Measurements from ENCODE around the gene ANXA10. TPM values are rescaled to one million over a fixed set of nuclear protein-coding genes. Genes with fewer than 3 reads are reported as not detected.

The ANXA10 gene
- total and polyA plus RNA-seq, 2 of the 4 experiments (the other 2 are of a cell fraction): 0.44 to 0.72 TPM

DNA sequence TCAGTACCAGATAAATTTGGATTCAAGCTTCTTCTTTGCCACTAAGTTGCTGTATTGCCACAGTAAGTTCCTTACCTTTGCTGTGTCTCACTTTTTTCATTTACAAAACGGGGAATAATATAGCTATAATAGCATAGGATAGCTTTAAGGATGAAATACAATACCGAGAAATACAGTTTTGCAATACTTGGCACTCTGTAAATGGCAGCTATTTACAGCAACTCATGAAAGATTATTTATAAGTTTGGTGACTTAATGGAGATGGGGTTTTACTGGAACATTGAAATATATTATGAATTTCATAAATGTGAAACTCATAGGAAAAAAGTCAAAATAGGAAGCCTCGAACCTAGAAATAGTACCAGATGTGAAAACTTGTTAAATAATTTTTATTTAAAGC lies 27.6 kb downstream of the ANXA10 start:
- Histone ChIP-seq H3K56ac (ENCODE audit: extremely low read depth, insufficient read depth, low read length) (no peak overlapping the region), H3K9me3 (ENCODE audit: control insufficient read depth, insufficient read depth, low read length) (no peaks in the 10 kb centered on the region), H3K18ac (ENCODE audit: low read depth, low read length) (no peak overlapping the region), H3K14ac (replicated peaks; ENCODE audit: low read depth, low read length) (no peak overlapping the region), H4K8ac (ENCODE audit: low read depth in 2 of 2, low read length in 2 of 2) (no peak overlapping the region), H3K27me3 (ENCODE audit: control insufficient read depth, insufficient read depth, low read length) (no peaks in the 10 kb centered on the region), H4K5ac (ENCODE audit: low read depth, low read length) (no peak overlapping the region), H2AK9ac (replicated peaks; ENCODE audit: low read depth, low read length, poor library complexity) (no peak overlapping the region), H2AK5ac (ENCODE audit: low read depth, low read length) (no peak overlapping the region), H3K27ac (ENCODE audit: insufficient read depth, low read length) (no peak overlapping the region), H3K9ac (ENCODE audit: low read depth, low read length) (no peak overlapping the region), H2BK20ac (ENCODE audit: low read depth, low read length) (no peak overlapping the region), H3K79me1 (ENCODE audit: low read depth in 1 of 2, low read length in 2 of 2) (no peaks in the 10 kb centered on the region), H2BK5ac (ENCODE audit: low read depth, low read length, poor library complexity, severe bottlenecking) (no peak overlapping the region), H2BK15ac (ENCODE audit: low read depth, low read length) (no peak overlapping the region), H3K4me1 (ENCODE audit: control insufficient read depth, insufficient read depth, low read length) (peaks cover 2% of the 10 kb centered on the region; the same call in 1 of the 2 replicates), H3K4ac (ENCODE audit: low read depth, low read length) (no peak overlapping the region), H4K91ac (ENCODE audit: insufficient read depth, low read depth, low read length) (no peak overlapping the region), H2AFZ (replicated peaks; ENCODE audit: low read length, poor library complexity) (no peak overlapping the region), H3K36me3 (ENCODE audit: control insufficient read depth, insufficient read depth, low read length) (no peaks in the 10 kb centered on the region), H2BK120ac (ENCODE audit: low read depth, low read length) (no peak overlapping the region), H3K4me3 (ENCODE audit: insufficient read depth, low read depth, low read length) (no peak overlapping the region), H3K23ac (ENCODE audit: low read depth, low read length) (no peak overlapping the region), H4K20me1 (ENCODE audit: insufficient read depth, low read length) (no peaks in the 10 kb centered on the region), H3K9me1 (ENCODE audit: insufficient read depth, low read length) (no peaks in the 10 kb centered on the region; the same call in 1 of the 2 replicates), H3K4me2 (ENCODE audit: low read depth, low read length) (no peak overlapping the region)
- DNase-seq (no peak), ATAC-seq (ENCODE audit: low read depth) (no peak)
- no peak for TF ChIP-seq CEBPB (IDR thresholded peaks at IDR 0.05; ENCODE audit: low read depth, low read length)
- TF ChIP-seq MAZ (IDR thresholded peaks at IDR 0.05; ENCODE audit: borderline replicate concordance, low read depth, low read length): no peak
- TF ChIP-seq RCOR1 (IDR thresholded peaks at IDR 0.05; ENCODE audit: insufficient replicate concordance, low read length): no peak
- TF ChIP-seq MAFK (IDR thresholded peaks at IDR 0.05; ENCODE audit: low read depth, low read length): no peak
- TF ChIP-seq MXI1 (IDR thresholded peaks at IDR 0.05; ENCODE audit: borderline replicate concordance, low read depth, low read length): no peak
- TF ChIP-seq RFX5 (IDR thresholded peaks at IDR 0.05; ENCODE audit: low read depth, low read length): no peak
- no peak for TF ChIP-seq POLR2A (IDR thresholded peaks at IDR 0.05; ENCODE audit: low read depth, low read length)
- TF ChIP-seq SMC3 (IDR thresholded peaks at IDR 0.05; ENCODE audit: low read depth, low read length): no peak
- TF ChIP-seq RAD21 (IDR thresholded peaks at IDR 0.05; ENCODE audit: low read length): no peak
- no peak for TF ChIP-seq FOS (IDR thresholded peaks at IDR 0.05; ENCODE audit: low read depth, low read length)
- TF ChIP-seq, protein P1, sequence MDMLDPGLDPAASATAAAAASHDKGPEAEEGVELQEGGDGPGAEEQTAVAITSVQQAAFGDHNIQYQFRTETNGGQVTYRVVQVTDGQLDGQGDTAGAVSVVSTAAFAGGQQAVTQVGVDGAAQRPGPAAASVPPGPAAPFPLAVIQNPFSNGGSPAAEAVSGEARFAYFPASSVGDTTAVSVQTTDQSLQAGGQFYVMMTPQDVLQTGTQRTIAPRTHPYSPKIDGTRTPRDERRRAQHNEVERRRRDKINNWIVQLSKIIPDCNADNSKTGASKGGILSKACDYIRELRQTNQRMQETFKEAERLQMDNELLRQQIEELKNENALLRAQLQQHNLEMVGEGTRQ (IDR thresholded peaks at IDR 0.05; ENCODE audit: low read depth, low read length): no peak
- TF ChIP-seq CHD1 (IDR thresholded peaks at IDR 0.05; ENCODE audit: low read depth, low read length): no peak
- TF ChIP-seq, protein P2, sequence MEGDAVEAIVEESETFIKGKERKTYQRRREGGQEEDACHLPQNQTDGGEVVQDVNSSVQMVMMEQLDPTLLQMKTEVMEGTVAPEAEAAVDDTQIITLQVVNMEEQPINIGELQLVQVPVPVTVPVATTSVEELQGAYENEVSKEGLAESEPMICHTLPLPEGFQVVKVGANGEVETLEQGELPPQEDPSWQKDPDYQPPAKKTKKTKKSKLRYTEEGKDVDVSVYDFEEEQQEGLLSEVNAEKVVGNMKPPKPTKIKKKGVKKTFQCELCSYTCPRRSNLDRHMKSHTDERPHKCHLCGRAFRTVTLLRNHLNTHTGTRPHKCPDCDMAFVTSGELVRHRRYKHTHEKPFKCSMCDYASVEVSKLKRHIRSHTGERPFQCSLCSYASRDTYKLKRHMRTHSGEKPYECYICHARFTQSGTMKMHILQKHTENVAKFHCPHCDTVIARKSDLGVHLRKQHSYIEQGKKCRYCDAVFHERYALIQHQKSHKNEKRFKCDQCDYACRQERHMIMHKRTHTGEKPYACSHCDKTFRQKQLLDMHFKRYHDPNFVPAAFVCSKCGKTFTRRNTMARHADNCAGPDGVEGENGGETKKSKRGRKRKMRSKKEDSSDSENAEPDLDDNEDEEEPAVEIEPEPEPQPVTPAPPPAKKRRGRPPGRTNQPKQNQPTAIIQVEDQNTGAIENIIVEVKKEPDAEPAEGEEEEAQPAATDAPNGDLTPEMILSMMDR (conservative IDR thresholded peaks at IDR 0.05; ENCODE audit: low read depth, low read length): no peak
- TF ChIP-seq NFE2L2 (IDR thresholded peaks at IDR 0.05; ENCODE audit: low read depth, low read length): no peak
- no peak for TF ChIP-seq BHLHE40 (IDR thresholded peaks at IDR 0.05; ENCODE audit: low read depth, low read length)
- TF ChIP-seq, protein P3, sequence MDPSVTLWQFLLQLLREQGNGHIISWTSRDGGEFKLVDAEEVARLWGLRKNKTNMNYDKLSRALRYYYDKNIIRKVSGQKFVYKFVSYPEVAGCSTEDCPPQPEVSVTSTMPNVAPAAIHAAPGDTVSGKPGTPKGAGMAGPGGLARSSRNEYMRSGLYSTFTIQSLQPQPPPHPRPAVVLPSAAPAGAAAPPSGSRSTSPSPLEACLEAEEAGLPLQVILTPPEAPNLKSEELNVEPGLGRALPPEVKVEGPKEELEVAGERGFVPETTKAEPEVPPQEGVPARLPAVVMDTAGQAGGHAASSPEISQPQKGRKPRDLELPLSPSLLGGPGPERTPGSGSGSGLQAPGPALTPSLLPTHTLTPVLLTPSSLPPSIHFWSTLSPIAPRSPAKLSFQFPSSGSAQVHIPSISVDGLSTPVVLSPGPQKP (IDR thresholded peaks at IDR 0.05; ENCODE audit: borderline replicate concordance, low read depth, low read length): no peak
- POLR2A ChIA-PET (ENCODE audit: unreplicated experiment): no interaction called here
- intact Hi-C loops (cut with micrococcal nuclease) (no loop called here), in situ Hi-C loops (cut with MboI; ENCODE audit: low sequenced_read_pairs) (no loop called here), dilution Hi-C loops (cut with HindIII; ENCODE audit: low sequenced_read_pairs, unreplicated experiment) (no loop called here)
- WGBS, 2 experiments (ENCODE audit: extremely low coverage in 2 of 2, insufficient read length in 1 of 2): no CpG with 5 or more reads among the region's 3 CpGs
- BruUV-seq (replicated peaks): no TSS peak
- CTCF ChIA-PET: no interaction called here
